Glutamatergic neuron (in vitro differentiated cells): Measurements from ENCODE around the gene NPAP1. TPM values are rescaled to one million over a fixed set of nuclear protein-coding genes. Genes with fewer than 3 reads are reported as not detected.

Experiments used
- DNase-seq: peaks from one replicate; pipeline ENCODE4 v3.0.0; 2022
- H3K27ac Mint-ChIP-seq: one replicate; pipeline ENCODE4 v1.8.0; 2020; ENCODE audit warnings: mild to moderate bottlenecking, mixed read lengths, inconsistent platforms; ENCODE audit not compliant: unreplicated experiment
- H3K27me3 Mint-ChIP-seq: one replicate; pipeline ENCODE4 v1.8.0; 2020; ENCODE audit warnings: mild to moderate bottlenecking, moderate library complexity, mixed read lengths, inconsistent platforms; ENCODE audit not compliant: unreplicated experiment
- H3K36me3 Mint-ChIP-seq: one replicate; pipeline ENCODE4 v1.8.0; 2020; ENCODE audit warnings: mild to moderate bottlenecking, mixed read lengths, inconsistent platforms; ENCODE audit not compliant: unreplicated experiment
- H3K4me1 Mint-ChIP-seq: one replicate; pipeline ENCODE4 v1.8.0; 2020; ENCODE audit warnings: mild to moderate bottlenecking, low read depth, mixed read lengths, inconsistent platforms; ENCODE audit not compliant: unreplicated experiment
- H3K4me3 Mint-ChIP-seq: one replicate; pipeline ENCODE4 v1.8.0; 2020; ENCODE audit warnings: mild to moderate bottlenecking, mixed read lengths, inconsistent platforms; ENCODE audit not compliant: unreplicated experiment
- H3K9me3 Mint-ChIP-seq: one replicate; pipeline ENCODE4 v1.8.0; 2020; ENCODE audit warnings: mild to moderate bottlenecking, moderate library complexity, mixed read lengths, inconsistent platforms; ENCODE audit not compliant: unreplicated experiment
- CTCF ChIP-seq: fragments of 200-600 bp; sonication (generic); IDR thresholded peaks from one replicate; pipeline ENCODE4 v1.5.0; 2021; ENCODE audit not compliant: partially characterized antibody, unreplicated experiment
- total RNA-seq: library from RNA; stranded (reverse); fragmentation: NEBNext Ultra II Directional; extraction: Animal tissue kit (Norgen Biotek cat#: 25700); gene quantifications from one replicate; pipeline ENCODE4 v1.2.1, GENCODE V29; 2021; ENCODE audit not compliant: unreplicated experiment

The NPAP1 gene
- total RNA-seq, 1 donor from 2014 or later: 0.07 TPM

- no peak for DNase-seq
- Mint-ChIP-seq H3K9me3 (no peaks in the 10 kb centered on the region), H3K36me3 (no peaks in the 10 kb centered on the region), H3K27me3 (peaks cover 2% of the 10 kb centered on the region), H3K4me3 (no peak overlapping the region), H3K4me1 (no peaks in the 10 kb centered on the region), H3K27ac (no peak overlapping the region)
- no peak for TF ChIP-seq CTCF
Measured at GRCh38 chr15:24729760-24730159, 54.2 kb downstream of the NPAP1 start.
